Thyroid gland (tissue), 4 donors: ENCODE measurements around the gene CARTPT.

ENCODE experiments used
- POLR2A ChIP-seq, 2 donors: fragments of 450-650 bp; IDR thresholded peaks; one replicate each; pipeline ENCODE4 v1.6.1; 2017; ENCODE audit warnings: antibody characterized with exemption in 2 of 2, mild to moderate bottlenecking in 2 of 2, moderate library complexity in 1 of 2
- TF ChIP-seq, protein P1 (sequence below), 6 experiments: fragments of 200-600 bp in 3 of 6; fragments of 450-650 bp in 3 of 6; sonication (generic) in 3 of 6; IDR thresholded peaks; one replicate each; pipeline ENCODE4 v1.5.1; 2016 to 2019; ENCODE audit warnings: antibody characterized with exemption in 6 of 6, mild to moderate bottlenecking in 2 of 6, inconsistent platforms in 1 of 6, moderate library complexity in 1 of 6

DNA sequence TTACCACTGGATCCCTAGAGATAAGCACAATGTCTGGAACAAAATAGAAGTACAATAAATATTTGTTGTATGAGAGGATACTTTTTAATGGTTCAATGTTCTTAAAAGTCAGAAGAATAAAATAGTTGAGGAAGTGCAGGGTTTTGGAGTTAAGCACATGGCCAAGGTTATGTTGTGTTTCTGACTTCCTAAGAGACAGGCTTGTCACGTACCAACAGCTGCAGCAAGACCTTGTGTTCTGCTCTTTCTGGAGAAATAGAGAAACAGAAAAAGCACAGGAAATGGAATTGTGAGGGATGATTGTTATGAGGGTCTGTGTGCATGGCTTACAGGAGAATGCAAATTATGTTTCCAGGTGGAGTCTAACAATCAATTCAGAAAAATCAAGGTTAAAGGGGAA lies 12.9 kb downstream of the CARTPT start:
- TF ChIP-seq, protein P1, sequence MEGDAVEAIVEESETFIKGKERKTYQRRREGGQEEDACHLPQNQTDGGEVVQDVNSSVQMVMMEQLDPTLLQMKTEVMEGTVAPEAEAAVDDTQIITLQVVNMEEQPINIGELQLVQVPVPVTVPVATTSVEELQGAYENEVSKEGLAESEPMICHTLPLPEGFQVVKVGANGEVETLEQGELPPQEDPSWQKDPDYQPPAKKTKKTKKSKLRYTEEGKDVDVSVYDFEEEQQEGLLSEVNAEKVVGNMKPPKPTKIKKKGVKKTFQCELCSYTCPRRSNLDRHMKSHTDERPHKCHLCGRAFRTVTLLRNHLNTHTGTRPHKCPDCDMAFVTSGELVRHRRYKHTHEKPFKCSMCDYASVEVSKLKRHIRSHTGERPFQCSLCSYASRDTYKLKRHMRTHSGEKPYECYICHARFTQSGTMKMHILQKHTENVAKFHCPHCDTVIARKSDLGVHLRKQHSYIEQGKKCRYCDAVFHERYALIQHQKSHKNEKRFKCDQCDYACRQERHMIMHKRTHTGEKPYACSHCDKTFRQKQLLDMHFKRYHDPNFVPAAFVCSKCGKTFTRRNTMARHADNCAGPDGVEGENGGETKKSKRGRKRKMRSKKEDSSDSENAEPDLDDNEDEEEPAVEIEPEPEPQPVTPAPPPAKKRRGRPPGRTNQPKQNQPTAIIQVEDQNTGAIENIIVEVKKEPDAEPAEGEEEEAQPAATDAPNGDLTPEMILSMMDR (IDR thresholded peaks at IDR 0.05): no peak
- no peak for TF ChIP-seq POLR2A (IDR thresholded peaks at IDR 0.05)
